WTC11 (cell line): ENCODE data around the gene BICDL2.

Experiments used
- CTCF ChIP-seq: fragments of 200-600 bp; IDR thresholded peaks from 2 replicates; pipeline ENCODE4 v1.8.0; 2022; ENCODE audit warnings: antibody characterized with exemption
- ERG ChIP-seq: fragments of 250-450 bp; sonication (Bioruptor Pico); IDR thresholded peaks from 2 replicates; pipeline ENCODE4 v1.8.0; 2021; ENCODE audit warnings: mild to moderate bottlenecking
- IRF2 ChIP-seq: sonication (generic); formaldehyde crosslinking; IDR thresholded peaks from 2 replicates; pipeline ENCODE4 v1.8.0; 2022; ENCODE audit warnings: low read depth, missing genetic modification reagents, borderline replicate concordance
- JUN ChIP-seq: sonication (generic); formaldehyde crosslinking; IDR thresholded peaks from 2 replicates; pipeline ENCODE4 v1.8.0; 2023; ENCODE audit warnings: mild to moderate bottlenecking, missing genetic modification reagents
- NR3C1 ChIP-seq: sonication (generic); formaldehyde crosslinking; conservative IDR thresholded peaks from 2 replicates; pipeline ENCODE4 v1.8.1; 2023; ENCODE audit warnings: low read depth, mild to moderate bottlenecking, missing genetic modification reagents
- SP1 ChIP-seq: sonication (generic); formaldehyde crosslinking; conservative IDR thresholded peaks from 2 replicates; pipeline ENCODE4 v1.8.1; 2022; ENCODE audit warnings: missing genetic modification reagents

- TF ChIP-seq SP1 (no peak), CTCF (no peak), ERG (CRISPR knock-in tag) (no peak), IRF2 (no peak), NR3C1 (CRISPR knock-in tag) (no peak), JUN (CRISPR knock-in tag) (no peak)
Measured at GRCh38 chr16:2991566-2992261, 45.0 kb downstream of the BICDL2 start.
